Measurements from ENCODE around the gene PPM1L. TPM values are rescaled to one million over a fixed set of nuclear protein-coding genes. Genes with fewer than 3 reads are reported as not detected.
"Not testable (repeated sequence)": the region's sequence is repeated elsewhere in the genome, so short reads cannot be mapped to it uniquely, and the experiment has no call there.

The PPM1L gene
- total and polyA plus RNA-seq, 5 donors from 2014 or later, result 0.28 to 1.9 (median 0.81) TPM

DNA sequence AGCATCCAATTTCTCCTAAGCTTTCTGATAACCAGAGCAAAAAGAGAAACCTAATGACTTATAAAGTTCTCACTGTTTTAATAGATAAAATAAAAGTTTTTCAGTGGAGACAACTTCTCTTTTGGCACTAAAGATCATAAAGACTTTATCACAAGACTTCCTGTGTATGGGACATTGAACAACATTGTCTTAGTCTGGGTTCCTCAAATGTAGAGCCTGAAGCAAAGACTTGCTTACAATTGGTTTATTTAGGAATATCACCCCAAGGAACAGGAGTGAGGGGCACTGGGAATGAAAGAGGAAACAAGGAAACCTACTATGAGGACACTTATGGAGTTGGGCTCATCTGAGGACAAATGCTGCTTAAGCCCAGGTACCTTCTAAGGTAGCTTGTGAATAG lies 221.7 kb downstream of the PPM1L start:
- ATAC-seq (ENCODE audit: low read depth in 2 of 2) (no peak), DNase-seq (no peak)
- Mint-ChIP-seq H3K4me1 (peaks cover 5 to 7% (median 7%) of the 10 kb centered on the region in 4 donors), H3K27me3 (no peaks in the 10 kb centered on the region), H3K36me3 (no peaks in the 10 kb centered on the region), H3K9me3 (peaks cover 0 to 11% (median 3%) of the 10 kb centered on the region in 7 donors), H3K4me3 (no peak overlapping the region), H3K27ac (no peak overlapping the region)
- H3K4me3 ChIP-seq (ENCODE audit: low read depth, low read length), result no peak overlapping the region
- H3K4me1 ChIP-seq (ENCODE audit: control insufficient read depth, insufficient read depth, low read length, poor library complexity, severe bottlenecking), result no peaks in the 10 kb centered on the region
- H3K9me3 ChIP-seq (ENCODE audit: control insufficient read depth in 2 of 2, low read length in 2 of 2), result no peaks in the 10 kb centered on the region
- no peaks in the 10 kb centered on the region for H3K27me3 ChIP-seq (ENCODE audit: control insufficient read depth, insufficient read depth, low read length)
- H3K36me3 ChIP-seq (ENCODE audit: control insufficient read depth, insufficient read depth, low read length), result no peaks in the 10 kb centered on the region
- no peak overlapping the region for H3K27ac ChIP-seq (ENCODE audit: insufficient read depth, low read length, poor library complexity, severe bottlenecking)

DNA sequence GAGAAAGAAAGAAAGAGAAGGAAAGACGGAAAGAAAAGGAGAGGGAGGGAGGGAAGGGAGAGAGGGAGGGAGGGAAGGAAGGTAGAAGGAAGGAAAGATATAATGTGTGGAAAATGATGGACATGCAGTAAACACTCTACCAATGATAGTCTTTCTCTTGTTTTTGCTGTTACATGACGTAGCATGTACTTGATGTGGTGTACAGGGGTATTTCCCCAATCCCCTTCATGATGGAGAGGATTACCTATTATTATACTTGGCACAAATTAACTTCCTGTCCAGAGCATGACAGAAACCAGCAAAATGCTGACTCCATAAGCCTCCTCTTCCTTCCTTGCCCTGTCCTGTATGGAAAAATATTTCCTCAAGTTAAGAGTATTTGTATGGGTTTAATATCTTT lies 224.7 kb downstream of the PPM1L start:
- H3K9me3 ChIP-seq (ENCODE audit: control insufficient read depth in 2 of 2, low read length in 2 of 2), result no peaks in the 10 kb centered on the region
- peaks cover 0 to 16% (median 4%) of the 10 kb centered on the region in 7 donors for H3K9me3 Mint-ChIP-seq
- ATAC-seq (ENCODE audit: low read depth in 2 of 2) (no peak), DNase-seq (no peak)
- H3K27me3 Mint-ChIP-seq, result no peaks in the 10 kb centered on the region
- no peak overlapping the region for H3K27ac Mint-ChIP-seq
- H3K36me3 Mint-ChIP-seq, result no peaks in the 10 kb centered on the region
- no peaks in the 10 kb centered on the region for H3K4me1 Mint-ChIP-seq
- no peak overlapping the region for H3K4me3 ChIP-seq (ENCODE audit: low read depth, low read length)
- no peaks in the 10 kb centered on the region for H3K36me3 ChIP-seq (ENCODE audit: control insufficient read depth, insufficient read depth, low read length)
- H3K4me1 ChIP-seq (ENCODE audit: control insufficient read depth, insufficient read depth, low read length, poor library complexity, severe bottlenecking), result no peaks in the 10 kb centered on the region
- no peak overlapping the region for H3K27ac ChIP-seq (ENCODE audit: insufficient read depth, low read length, poor library complexity, severe bottlenecking)
- H3K4me3 Mint-ChIP-seq, result no peak overlapping the region
- H3K27me3 ChIP-seq (ENCODE audit: control insufficient read depth, insufficient read depth, low read length), result no peaks in the 10 kb centered on the region

DNA sequence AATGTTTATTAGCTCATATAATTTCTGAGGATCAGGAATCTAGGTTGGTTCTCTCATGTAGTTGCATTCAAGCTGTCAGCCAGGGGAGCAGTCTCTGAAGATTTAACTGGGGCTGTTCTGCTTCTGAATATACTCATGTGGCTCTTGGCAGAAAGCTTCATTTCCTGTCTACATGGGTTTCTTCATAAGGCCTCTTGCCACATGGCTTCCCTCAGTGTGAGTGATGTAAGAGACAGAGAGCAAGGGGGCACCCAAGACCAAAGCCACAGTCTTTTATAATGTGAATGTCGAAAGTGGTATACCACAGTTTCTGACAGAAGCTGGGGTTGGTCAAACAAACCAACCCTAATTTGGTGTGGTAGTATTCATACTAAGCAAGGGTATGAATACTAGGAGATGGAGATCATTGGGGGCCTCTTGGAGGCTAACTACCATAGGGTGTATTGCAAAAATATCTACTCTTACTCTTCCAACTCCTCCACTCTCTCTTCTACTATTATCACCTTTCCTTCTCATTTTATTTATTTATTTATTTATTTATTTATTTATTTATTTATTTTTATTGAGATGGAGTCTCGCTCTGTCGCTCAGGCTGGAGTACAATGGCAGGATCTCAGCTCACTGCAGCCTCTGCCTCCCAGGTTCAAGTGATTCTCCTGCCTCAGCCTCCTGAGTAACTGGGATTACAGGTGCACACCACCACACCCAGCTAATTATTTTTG lies 225.3 kb downstream of the PPM1L start:
- Mint-ChIP-seq H3K36me3 (no peaks in the 10 kb centered on the region), H3K4me3 (no peak overlapping the region), H3K4me1 (no peaks in the 10 kb centered on the region), H3K9me3 (peaks cover 0 to 16% (median 6%) of the 10 kb centered on the region in 7 donors), H3K27me3 (no peaks in the 10 kb centered on the region), H3K27ac (no peak overlapping the region)
- Histone ChIP-seq H3K9me3 (ENCODE audit: control insufficient read depth in 2 of 2, low read length in 2 of 2) (no peaks in the 10 kb centered on the region), H3K27me3 (ENCODE audit: control insufficient read depth, insufficient read depth, low read length) (no peaks in the 10 kb centered on the region), H3K27ac (ENCODE audit: insufficient read depth, low read length, poor library complexity, severe bottlenecking) (no peak overlapping the region), H3K4me3 (ENCODE audit: low read depth, low read length) (no peak overlapping the region), H3K36me3 (ENCODE audit: control insufficient read depth, insufficient read depth, low read length) (no peaks in the 10 kb centered on the region), H3K4me1 (ENCODE audit: control insufficient read depth, insufficient read depth, low read length, poor library complexity, severe bottlenecking) (no peaks in the 10 kb centered on the region)
- ATAC-seq (ENCODE audit: low read depth in 2 of 2) (no peak), DNase-seq (peak in 1 of 3 donors; percentile 12)

DNA sequence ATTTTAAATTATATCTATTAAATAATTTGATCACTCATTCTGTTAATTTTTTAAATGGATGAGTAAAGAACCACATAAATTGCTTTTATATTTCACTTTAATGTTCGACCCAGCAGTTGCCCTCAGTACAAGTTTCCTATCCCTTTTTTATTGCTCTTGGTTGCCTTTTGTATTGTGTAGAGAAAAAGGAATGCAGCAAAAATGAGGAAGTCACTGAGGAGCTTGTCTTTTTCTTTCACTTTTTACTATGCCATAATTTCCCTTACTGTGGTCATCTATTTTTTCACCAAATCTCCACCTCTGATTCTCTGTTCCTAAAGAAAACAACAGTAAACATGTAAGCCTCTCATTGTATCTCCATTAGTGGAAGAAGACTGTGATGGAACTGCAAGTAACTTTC lies 226.5 kb downstream of the PPM1L start:
- H3K4me1 Mint-ChIP-seq, result no peaks in the 10 kb centered on the region
- H3K9me3 Mint-ChIP-seq, result peaks cover 0 to 16% (median 6%) of the 10 kb centered on the region in 7 donors
- no peaks in the 10 kb centered on the region for H3K36me3 Mint-ChIP-seq
- DNase-seq (no peak), ATAC-seq (ENCODE audit: low read depth in 2 of 2) (no peak)
- Histone ChIP-seq H3K4me1 (ENCODE audit: control insufficient read depth, insufficient read depth, low read length, poor library complexity, severe bottlenecking) (no peaks in the 10 kb centered on the region), H3K27me3 (ENCODE audit: control insufficient read depth, insufficient read depth, low read length) (no peaks in the 10 kb centered on the region), H3K4me3 (ENCODE audit: low read depth, low read length) (no peak overlapping the region), H3K9me3 (ENCODE audit: control insufficient read depth in 2 of 2, low read length in 2 of 2) (no peaks in the 10 kb centered on the region), H3K36me3 (ENCODE audit: control insufficient read depth, insufficient read depth, low read length) (no peaks in the 10 kb centered on the region), H3K27ac (ENCODE audit: insufficient read depth, low read length, poor library complexity, severe bottlenecking) (no peak overlapping the region)
- no peaks in the 10 kb centered on the region for H3K27me3 Mint-ChIP-seq
- no peak overlapping the region for H3K27ac Mint-ChIP-seq
- no peak overlapping the region for H3K4me3 Mint-ChIP-seq

DNA sequence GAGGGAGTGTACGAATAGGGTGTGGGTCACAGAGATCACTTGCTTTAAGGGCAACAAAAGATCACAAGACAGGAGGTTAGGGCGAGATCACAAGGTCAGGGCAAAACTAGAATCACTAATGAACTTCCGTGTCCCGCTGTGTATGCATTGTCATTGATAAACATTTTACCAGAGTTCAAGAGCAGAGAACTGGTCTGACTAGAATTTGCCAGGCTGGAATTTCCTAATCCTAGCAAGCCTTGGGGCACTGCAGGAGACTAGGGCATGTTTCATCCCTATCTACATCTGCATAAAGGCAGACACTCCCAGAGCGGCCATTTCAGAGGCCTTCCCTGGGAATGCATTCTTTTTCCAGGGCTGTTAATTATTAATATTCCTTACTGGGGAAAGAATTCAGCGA lies 227.9 kb downstream of the PPM1L start:
- not testable (repeated sequence) for H3K4me1 ChIP-seq (ENCODE audit: control insufficient read depth, insufficient read depth, low read length, poor library complexity, severe bottlenecking); H3K27ac ChIP-seq (ENCODE audit: insufficient read depth, low read length, poor library complexity, severe bottlenecking); H3K4me1 Mint-ChIP-seq; H3K36me3 ChIP-seq (ENCODE audit: control insufficient read depth, insufficient read depth, low read length); H3K27me3 Mint-ChIP-seq; H3K27ac Mint-ChIP-seq; H3K27me3 ChIP-seq (ENCODE audit: control insufficient read depth, insufficient read depth, low read length); H3K9me3 ChIP-seq (ENCODE audit: control insufficient read depth in 2 of 2, low read length in 2 of 2); ATAC-seq (ENCODE audit: low read depth in 2 of 2); H3K4me3 Mint-ChIP-seq; H3K36me3 Mint-ChIP-seq; H3K4me3 ChIP-seq (ENCODE audit: low read depth, low read length); DNase-seq
- H3K9me3 Mint-ChIP-seq, result peaks cover 0 to 12% (median 3%) of the 10 kb centered on the region in 7 donors

DNA sequence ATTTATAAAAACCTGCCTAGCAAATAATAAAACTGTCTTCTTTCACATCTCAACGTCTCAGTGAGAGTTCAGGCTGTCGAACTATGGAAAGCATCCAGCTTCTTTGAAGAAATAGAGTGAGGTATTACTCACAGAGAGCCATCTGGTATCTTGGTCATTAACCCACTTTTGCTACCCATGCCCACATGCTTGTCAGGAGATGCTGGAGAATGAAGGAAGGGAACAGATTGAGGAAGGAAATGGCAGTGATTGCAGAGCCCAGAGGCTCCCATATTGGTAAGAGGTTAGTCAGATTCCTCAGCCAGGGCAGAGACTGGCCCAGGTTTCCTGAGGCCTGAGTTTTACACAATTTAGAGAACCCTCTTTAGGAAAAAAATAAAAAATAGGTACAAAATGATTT lies 230.0 kb downstream of the PPM1L start:
- no peaks in the 10 kb centered on the region for H3K36me3 Mint-ChIP-seq
- no peaks in the 10 kb centered on the region for H3K27me3 ChIP-seq (ENCODE audit: control insufficient read depth, insufficient read depth, low read length)
- DNase-seq (no peak), ATAC-seq (ENCODE audit: low read depth in 2 of 2) (no peak)
- H3K4me1 Mint-ChIP-seq, result peaks cover 0 to 3% (median 0%) of the 10 kb centered on the region in 4 donors
- no peaks in the 10 kb centered on the region for H3K4me1 ChIP-seq (ENCODE audit: control insufficient read depth, insufficient read depth, low read length, poor library complexity, severe bottlenecking)
- no peaks in the 10 kb centered on the region for H3K27me3 Mint-ChIP-seq
- no peak overlapping the region for H3K4me3 Mint-ChIP-seq
- H3K4me3 ChIP-seq (ENCODE audit: low read depth, low read length), result no peak overlapping the region
- peaks cover 0 to 10% (median 3%) of the 10 kb centered on the region in 7 donors for H3K9me3 Mint-ChIP-seq
- H3K27ac Mint-ChIP-seq, result no peak overlapping the region
- H3K9me3 ChIP-seq (ENCODE audit: control insufficient read depth in 2 of 2, low read length in 2 of 2), result no peaks in the 10 kb centered on the region
- no peaks in the 10 kb centered on the region for H3K36me3 ChIP-seq (ENCODE audit: control insufficient read depth, insufficient read depth, low read length)
- H3K27ac ChIP-seq (ENCODE audit: insufficient read depth, low read length, poor library complexity, severe bottlenecking), result no peak overlapping the region

DNA sequence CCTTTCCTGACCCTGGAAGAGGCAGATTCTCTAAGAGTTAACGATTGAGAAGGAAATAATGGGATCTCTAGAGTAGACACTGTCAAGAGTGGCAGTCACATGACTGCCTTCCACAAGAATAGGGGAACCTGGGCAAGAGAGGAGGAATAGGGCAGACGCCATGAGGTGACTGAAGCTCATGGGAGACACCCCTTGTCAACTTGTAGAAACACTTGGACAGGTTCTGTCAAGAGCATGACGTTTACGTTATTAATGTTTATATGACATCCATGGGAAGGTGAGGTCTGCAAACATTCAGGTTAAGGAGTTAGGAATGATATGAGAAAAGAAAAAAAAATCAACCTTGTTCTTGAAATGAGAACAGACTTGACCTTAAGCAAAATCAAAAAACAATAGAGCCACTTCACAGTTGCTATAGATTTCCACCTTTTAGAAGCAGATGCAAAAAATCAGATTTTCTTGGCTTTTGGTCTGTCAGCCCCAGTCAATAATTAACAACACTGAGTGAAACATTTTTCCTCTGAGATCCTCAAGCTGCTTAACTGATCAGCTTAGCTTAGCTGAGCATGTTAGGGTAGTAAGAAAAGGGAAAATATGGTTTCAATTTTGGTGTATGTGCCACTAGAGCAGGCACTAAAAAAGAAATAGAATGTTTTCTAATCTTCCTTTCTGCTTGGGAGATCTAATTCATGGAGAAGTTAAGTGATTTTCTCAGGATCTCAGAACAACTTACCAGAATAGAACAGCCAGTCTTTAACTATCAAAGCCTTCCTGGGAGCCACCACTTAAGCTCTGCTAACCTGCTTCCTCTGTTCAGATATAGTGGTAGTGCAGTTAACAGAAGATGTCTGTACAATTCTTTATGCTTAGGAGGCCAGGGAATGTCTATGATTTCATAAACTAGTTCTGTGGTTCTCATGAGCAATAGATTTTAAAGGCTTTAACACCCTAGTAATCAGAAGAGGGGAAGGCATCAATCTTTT lies 232.2 kb downstream of the PPM1L start:
- H3K4me3 Mint-ChIP-seq, result no peak overlapping the region
- Histone ChIP-seq H3K9me3 (ENCODE audit: control insufficient read depth in 2 of 2, low read length in 2 of 2) (no peaks in the 10 kb centered on the region), H3K27ac (ENCODE audit: insufficient read depth, low read length, poor library complexity, severe bottlenecking) (no peak overlapping the region), H3K36me3 (ENCODE audit: control insufficient read depth, insufficient read depth, low read length) (no peaks in the 10 kb centered on the region), H3K4me1 (ENCODE audit: control insufficient read depth, insufficient read depth, low read length, poor library complexity, severe bottlenecking) (no peaks in the 10 kb centered on the region), H3K4me3 (ENCODE audit: low read depth, low read length) (no peak overlapping the region), H3K27me3 (ENCODE audit: control insufficient read depth, insufficient read depth, low read length) (no peaks in the 10 kb centered on the region)
- peaks cover 0 to 9% (median 0%) of the 10 kb centered on the region in 7 donors for H3K9me3 Mint-ChIP-seq
- H3K36me3 Mint-ChIP-seq, result no peaks in the 10 kb centered on the region
- peaks cover 0 to 3% (median 0%) of the 10 kb centered on the region in 4 donors for H3K4me1 Mint-ChIP-seq
- ATAC-seq (ENCODE audit: low read depth in 2 of 2), result no peak
- peak overlapping the region in 1 of 3 donors; percentile 18 for H3K27ac Mint-ChIP-seq
- H3K27me3 Mint-ChIP-seq, result no peaks in the 10 kb centered on the region
- no peak for DNase-seq

Measured in CD4-positive, CD25-positive, alpha-beta regulatory T cell (primary cell).